Ramos (cell line): ENCODE measurements around the gene ZNF667.

ENCODE experiments used
- in situ Hi-C: fragments of 300-500 bp; cut with MboI; formaldehyde crosslinking; loops from one replicate; pipeline ENCODE4 v1.14.3; 2022; ENCODE audit warnings: low sequenced_read_pairs; ENCODE audit not compliant: unreplicated experiment

The ZNF667 gene

DNA sequence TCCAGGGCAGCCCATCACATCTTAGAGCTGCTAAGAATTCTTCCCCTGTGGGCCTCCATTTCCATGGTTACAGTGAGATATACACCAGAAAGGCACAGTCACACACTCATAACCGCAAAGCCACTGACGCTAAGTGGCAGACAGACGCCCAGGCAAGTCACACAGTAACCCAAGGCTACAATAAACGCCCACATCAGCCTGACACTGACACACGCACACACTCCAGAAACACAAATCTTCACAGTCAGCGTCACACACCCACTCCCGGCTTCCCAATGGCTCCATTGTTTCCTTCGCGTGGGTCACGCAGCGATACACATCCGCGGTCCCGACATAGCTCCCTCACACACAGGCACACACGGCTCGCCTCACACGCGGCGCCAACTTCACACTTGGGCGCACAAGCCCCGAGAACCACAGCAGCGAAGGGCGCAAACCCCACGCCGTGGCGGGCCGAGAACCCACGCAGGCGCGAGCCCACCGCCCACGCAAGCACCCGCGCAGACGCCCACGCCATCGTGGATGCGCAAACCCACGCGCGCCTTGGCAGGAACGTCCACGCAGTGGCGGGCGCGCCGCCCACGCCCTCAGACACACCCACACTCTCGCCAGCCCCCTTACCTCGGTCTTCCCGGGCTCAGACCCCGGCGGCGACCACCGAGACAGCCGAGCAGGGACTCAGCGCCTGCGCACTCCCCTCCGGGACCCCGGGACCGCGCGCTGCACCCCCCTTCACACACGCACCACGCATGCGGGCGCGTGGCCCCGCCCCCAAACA lies at the start of gene ZNF667:
Gene ZNF667, minus strand, starts transcription at position 695 of the 778 bp plus-strand sequence. CDS start 14,975 bp downstream, outside the sequence.
- in situ Hi-C loops: no loop called here

DNA sequence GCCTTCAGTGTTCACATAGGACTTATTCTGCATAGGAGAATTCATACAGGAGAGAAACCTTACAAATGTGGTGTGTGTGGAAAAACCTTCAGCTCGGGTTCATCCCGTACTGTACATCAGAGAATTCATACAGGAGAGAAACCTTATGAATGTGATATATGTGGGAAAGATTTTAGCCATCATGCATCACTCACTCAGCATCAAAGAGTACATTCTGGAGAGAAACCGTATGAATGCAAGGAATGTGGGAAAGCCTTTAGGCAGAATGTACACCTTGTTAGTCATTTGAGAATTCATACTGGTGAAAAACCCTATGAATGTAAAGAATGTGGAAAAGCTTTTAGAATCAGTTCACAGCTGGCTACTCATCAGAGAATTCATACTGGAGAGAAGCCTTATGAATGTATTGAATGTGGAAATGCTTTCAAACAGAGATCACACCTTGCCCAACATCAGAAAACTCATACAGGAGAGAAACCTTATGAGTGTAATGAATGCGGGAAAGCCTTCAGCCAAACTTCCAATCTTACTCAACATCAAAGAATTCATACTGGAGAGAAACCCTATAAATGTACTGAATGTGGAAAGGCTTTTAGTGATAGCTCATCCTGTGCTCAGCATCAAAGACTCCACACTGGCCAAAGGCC lies 48.2 kb upstream of the ZNF667 start:
- in situ Hi-C loops: no loop called here

DNA sequence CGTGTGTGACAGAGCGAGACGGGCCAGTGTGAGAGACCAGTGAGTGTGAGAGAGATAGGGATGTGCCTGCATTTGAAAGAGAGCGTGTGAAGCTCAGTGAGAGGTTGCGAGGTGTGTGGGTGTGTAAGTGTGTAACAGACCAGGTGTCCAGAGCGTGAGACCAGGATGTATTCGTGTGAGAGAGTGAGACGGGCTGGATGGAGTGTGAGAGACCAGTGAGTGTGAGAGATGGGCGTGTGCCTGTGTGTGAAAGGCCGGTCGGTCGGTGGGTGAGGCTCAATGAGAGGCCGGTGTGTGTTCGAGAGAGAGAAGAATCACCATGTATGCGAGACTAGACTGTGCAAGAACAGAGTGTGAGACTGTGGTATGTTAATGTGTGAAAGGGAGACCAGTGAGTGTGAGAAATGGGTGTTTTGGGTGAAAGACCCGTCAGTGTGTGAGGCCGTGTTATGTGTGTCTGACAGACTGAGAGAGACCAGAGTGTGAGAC lies 31.2 kb upstream of the ZNF667 start:
- in situ Hi-C loops: no loop called here

DNA sequence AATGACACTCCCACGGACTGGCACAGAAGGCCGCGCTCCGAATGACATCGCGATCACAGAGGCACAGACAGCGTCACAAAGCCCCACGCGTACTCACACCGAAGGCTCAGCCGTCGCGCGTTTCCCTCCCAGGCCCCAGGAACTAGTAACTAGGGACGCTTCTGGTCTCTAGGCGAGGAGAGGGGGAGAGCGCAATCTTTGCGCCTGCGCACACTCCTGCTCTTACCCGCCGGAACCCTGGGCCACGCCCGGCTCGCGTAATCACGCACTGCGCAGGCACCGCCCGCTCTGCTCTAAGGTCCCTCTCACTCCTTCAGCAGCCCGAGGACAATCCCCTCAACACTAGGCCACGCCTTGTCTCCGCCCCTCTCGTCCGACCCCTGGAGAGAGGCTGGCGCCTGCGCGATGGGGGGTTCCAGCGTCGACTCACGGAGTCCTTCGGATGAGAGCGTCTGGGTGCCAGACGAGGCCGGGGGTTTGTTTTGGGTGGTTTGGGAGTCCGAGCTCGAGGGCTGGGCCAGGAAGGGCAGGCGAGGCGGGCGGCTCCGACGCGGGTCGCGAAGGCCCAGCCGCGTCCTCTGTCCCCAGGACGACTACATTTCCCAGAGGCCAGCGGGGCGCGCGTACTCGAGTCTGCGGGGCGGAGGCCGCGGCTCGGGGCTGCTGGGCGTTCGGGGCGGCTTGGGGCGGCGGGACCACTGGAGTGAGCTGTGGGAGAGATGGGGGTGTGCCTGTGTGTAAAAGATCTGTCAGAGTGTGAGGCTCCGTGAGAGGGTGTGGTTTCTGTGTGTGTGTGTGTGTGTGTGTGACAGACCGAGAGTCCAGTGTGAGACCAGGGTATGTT lies 30.5 kb upstream of the ZNF667 start, which contains the start of gene ZNF471:
Gene ZNF471, plus strand, starts transcription at position 410 of the 844 bp plus-strand sequence. CDS start 3,717 bp downstream, outside the sequence.
- in situ Hi-C loops: no loop called here

DNA sequence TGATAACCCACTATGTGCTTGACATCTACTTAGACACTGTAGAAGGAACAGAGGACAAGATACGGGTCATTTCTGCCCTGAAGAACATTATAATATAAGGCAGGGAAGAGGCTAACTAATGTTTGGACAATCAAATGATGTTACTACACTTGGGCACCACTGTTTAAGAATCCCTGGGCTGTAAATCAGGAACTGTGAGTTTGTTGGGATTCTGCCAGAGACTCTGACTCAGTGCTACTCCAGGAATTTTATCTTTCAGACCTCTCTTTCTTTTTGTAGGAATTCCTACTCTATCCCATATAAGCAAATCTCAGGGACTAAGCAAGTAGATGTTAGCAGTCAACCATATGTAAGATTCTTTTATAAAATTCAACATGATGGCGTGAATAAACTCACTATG lies 27.4 kb upstream of the ZNF667 start:
- in situ Hi-C loops: no loop called here

DNA sequence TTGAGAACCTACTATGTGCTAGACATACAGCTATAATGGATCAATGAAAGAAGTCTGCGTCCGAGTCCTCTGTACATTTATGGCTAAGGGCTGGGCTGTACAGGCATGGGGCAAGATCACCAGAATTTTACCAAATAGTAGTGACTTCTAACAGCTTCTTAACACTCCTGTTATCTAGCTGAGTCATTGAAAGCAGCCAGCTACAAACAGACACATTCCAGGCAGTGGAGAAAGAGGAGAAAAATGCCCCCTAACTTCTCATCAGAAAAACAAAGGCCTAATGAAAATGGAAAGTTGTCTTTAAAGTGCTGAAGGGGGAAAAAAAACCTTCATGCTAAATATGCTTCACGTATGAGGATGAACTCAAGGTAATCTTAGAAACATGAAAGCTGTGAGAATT lies 14.3 kb upstream of the ZNF667 start:
- in situ Hi-C loops: no loop called here

DNA sequence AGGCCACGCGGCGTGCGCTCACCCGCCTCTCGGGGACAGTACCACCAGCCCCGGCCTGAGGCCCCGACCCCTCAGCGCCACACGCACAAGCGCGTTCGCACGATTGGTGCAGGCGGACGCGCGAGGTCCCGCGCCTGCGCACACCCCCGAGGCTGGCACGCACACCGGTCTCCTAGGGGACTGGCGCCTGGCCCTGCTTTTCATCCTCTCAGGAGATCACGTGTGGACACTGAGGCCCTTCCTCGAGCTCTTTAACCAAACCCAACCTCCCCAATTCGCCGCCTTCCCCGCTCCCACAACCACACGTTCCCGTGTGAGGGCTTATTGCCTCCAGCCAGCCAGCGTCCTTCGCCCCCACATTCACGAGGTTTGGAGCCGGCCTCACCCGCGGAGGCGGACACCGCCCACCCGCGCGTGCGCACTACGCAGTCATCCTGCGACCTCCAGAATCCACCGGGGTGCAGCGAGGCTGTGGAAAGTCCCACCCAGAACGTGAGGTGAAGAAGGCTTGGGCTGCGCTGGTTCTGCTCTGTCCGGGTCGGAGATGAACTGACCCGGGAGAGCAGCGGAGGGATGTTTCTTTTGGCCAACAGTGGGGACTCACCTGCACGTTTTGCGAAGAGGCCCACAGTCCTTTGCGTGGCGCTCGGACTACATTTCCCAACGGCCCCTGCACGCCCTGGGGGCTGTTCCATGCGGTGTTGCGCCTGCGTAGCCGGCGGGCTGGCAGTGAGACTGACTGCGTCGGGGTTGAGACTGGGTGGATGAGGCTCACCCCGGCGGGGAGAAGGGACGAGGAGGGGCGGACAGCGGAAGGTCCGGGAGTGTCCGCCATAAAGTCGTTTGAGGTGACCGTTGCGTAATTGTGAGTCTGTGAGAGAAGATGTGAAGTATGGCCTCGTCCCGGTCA lies 539 bp upstream of the ZNF667 start:
- in situ Hi-C loops: no loop called here

DNA sequence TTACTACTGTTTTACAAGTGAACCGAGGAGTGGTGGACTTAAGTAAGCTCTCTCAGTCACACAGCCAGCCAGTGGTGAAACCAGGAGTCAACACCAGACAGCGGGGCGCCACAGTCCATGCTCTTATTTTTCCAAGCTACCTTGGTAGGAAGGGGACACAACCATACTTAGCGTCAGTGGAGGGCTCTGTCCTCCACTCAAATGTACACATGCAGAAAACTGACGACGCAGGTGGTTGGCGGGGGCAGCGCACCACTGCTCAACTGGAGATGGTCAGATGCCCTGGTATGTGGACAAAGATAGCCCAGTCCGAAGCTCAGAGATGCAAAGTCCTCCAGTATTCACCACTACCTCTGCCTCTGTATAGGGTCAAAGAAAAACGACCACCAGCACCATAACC lies 1.1 kb downstream of the ZNF667 start:
- in situ Hi-C loops: no loop called here

DNA sequence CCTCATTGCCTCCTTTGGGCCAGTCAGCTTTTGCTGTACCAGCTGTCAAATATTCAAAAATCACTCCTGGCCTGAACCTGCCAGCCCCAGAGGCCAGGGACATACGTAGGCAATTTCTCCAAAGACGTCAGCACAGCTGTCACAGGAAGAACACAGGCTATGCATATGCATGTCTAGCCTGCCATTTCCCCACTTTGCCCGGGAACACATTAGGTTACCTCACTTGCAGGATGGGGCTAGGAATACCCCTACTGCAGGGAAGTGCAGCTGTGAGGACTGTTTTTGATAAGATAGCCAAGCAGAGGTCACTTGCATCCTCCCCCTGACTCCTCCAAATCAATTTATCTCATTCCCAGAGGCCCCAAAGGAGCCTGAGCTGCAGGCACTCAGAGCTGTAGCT lies 2.8 kb downstream of the ZNF667 start:
- in situ Hi-C loops: no loop called here

DNA sequence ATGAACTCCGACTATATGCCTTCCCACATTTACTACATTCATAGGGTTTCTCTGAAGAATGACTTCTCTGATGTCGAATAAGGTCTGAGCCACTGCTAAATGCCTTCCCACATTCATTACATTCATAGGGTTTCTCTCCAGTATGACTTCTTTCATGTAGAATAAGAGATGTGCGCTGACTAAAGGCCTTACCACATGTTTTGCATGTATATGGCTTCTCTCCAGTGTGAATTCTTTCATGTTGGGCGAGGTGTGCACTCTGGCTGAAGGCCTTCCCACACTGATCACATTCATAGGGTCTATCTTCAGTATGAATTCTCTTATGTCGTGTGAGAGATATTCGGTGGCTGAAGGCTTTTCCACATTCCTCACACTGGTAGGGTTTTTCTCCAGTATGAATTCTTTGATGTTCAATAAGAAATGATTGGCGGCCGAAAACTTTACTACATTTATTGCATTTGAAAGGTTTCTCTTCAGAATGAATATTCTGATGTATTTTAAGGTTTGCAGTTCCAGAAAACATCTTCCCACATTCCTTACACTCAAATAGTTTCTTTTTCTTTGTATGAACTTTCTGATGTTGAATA lies 35.8 kb downstream of the ZNF667 start:
- in situ Hi-C loops: no loop called here

DNA sequence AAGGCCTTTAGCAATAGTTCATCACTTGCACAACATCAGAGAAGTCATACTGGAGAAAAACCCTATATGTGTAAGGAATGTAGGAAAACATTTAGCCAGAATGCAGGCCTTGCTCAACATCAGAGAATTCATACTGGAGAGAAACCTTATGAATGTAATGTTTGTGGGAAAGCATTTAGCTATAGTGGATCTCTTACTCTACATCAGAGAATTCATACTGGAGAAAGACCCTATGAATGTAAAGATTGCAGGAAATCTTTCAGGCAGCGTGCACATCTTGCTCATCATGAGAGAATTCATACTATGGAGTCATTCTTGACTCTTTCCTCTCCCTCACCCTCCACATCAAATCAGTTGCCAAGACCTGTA lies 53.2 kb downstream of the ZNF667 start:
- in situ Hi-C loops: loop anchor here (25.0 kb wide), 1 partner anchor 1538 kb away; the partner anchor contains the start of gene C19orf18

DNA sequence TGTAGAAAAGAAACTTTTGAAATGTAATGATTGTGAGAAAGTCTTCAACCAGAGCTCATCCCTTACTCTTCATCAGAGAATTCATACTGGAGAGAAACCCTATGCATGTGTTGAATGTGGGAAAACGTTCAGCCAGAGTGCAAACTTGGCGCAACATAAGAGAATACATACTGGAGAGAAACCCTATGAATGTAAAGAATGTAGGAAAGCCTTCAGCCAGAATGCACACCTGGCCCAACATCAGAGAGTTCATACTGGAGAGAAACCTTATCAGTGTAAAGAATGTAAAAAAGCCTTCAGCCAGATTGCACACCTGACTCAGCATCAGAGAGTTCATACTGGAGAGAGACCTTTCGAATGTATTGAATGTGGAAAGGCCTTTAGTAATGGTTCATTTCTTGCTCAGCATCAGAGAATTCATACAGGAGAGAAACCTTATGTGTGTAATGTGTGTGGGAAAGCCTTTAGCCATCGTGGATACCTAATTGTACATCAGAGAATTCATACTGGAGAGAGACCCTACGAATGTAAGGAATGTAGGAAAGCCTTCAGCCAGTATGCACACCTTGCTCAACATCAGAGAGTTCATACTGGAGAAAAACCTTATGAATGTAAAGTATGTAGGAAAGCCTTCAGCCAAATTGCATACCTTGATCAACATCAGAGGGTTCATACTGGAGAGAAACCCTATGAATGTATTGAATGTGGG lies 53.7 kb downstream of the ZNF667 start:
- in situ Hi-C loops: loop anchor here (25.0 kb wide), 1 partner anchor 1539 kb away; the partner anchor contains the start of gene C19orf18

DNA sequence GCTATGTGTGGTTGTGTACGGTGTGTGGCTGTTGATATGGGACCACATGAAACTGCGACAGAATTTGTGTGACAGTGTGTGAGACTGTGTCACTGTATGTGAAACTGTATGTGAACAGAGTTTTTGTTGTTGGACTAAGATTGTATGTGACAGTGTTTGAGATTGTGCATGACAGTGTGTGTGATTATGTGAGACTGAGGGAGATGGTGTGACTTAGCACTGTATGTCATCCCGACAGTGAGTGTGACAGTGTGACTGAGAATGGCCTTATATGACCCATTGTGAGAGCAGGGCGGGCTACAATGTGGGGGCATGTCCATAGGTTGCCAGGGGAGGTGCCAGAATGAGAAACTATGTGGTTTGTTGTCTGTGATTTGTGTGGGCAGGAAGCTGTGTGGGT lies 72.1 kb downstream of the ZNF667 start:
- in situ Hi-C loops: loop anchor here (25.0 kb wide), 1 partner anchor 1557 kb away; the partner anchor contains the start of gene C19orf18

DNA sequence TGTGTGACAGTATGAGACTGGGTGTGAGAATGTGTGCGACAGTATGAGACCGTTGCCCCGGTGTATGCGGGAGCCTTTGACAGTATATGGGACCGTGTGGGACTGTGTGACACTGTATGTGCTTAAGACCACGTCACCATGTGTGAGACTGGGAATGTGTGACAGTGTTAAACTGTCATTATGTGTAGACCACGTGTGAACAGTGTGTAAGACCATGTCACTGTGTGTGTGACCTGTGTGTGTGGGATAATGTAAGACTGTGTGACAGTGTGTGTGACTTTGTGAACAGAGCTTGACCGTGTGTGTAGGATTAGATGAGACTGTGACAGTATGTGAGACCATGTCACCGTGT lies 72.5 kb downstream of the ZNF667 start:
- in situ Hi-C loops: loop anchor here (25.0 kb wide), 1 partner anchor 1558 kb away; the partner anchor contains the start of gene C19orf18

DNA sequence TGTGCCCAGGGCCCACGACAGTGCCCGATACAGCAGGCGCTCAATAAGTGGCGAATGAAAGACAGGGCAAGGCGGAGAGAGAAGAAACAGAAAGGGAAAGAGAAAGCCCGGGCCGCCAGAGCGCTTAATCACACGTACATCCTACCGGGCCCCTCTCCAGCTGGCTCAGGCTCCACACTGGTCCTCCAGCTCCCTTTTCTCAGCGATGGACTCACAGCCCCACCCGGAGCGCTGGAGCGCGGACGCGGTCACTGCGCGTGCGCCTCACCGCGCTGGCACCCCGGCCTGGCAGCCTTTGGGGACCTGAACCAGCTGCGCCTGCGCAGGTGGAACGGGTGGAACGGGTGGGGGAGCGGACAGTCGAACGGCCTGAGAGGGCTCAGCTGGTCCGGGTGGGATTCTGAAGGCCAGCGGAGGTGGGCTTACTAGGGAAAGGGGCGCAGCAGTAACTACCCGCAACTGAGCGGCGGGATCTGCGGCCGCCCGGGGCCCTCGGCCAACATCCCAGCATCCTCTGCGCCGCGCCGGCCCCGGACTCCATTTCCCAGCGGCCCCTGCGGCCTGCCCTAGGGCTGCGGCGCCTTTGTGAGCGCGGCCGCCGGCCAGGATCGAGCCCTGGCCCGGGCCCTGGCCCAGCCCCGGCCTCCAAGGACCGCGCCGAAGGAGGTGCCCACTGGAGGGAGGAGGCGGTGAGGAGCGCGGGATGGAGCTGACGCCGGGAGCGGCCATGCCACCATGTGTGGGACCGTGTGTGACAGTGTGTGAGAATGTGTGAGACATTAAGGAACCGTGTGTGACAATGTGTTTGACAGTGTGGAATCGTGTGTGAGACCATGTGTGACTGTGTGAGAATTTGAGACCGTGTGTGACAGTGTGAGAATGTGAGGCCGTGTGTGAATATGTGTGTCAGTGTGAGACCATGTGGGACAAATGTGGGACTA lies 73.1 kb downstream of the ZNF667 start, which contains the start of gene ZNF583:
Gene ZNF583, plus strand, starts transcription at position 569 of the 941 bp plus-strand sequence. CDS start 2,783 bp downstream, outside the sequence.
- in situ Hi-C loops: loop anchor here (25.0 kb wide), 1 partner anchor 1558 kb away; the partner anchor contains the start of gene C19orf18

DNA sequence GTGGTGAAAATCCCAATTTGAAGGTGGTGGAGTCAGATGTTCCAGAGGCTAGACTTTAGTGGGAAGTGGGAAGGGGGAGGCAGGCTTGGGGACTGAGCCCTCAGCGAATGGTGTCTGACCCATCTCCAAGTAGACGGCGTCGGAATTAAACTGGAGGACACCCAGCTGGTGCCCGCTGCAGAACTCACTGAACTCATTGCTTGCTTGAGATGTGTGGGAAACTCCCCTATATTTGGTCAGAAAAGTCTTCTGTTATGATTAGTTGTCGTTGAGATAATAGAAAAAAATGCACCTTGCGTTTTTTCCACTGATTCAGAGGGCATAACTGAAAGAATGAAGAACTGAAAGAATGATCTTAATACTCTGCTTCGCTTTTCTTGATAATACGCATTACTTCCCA lies 73.9 kb downstream of the ZNF667 start:
- in situ Hi-C loops: loop anchor here (25.0 kb wide), 1 partner anchor 1559 kb away; the partner anchor contains the start of gene C19orf18

DNA sequence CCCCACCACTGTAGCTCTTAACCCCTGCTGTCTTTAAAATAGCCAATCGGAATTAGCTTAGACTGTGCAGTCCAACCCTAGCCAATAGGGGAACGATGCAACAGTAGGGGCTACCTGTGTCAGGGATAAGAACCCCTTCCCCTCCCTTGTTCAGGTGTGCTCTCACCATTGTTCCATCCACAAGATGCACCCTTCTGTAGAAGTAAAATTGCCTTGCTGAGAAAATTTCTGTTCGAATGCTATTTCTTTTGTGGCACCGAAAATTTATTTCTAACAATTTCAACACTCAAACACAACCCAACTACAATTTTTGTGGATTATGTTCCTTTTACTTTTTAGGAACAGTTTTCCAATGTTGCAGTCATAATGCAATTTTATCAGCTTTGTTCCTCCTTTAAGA lies 76.7 kb downstream of the ZNF667 start:
- in situ Hi-C loops: loop anchor here (25.0 kb wide), 1 partner anchor 1562 kb away; the partner anchor contains the start of gene C19orf18
